GM21381 (cell line): ENCODE results near the gene SRSF4.
"Not testable (repeated sequence)": the region's sequence is repeated elsewhere in the genome, so short reads cannot be mapped to it uniquely, and the experiment has no call there.

Source experiments
- ATAC-seq: cut with Tn5 transposase; IDR thresholded peaks from one replicate; pipeline ENCODE4 v1.9.1; 2021; ENCODE audit warnings: mild to moderate bottlenecking, moderate library complexity; ENCODE audit not compliant: unreplicated experiment

Gene SRSF4

DNA sequence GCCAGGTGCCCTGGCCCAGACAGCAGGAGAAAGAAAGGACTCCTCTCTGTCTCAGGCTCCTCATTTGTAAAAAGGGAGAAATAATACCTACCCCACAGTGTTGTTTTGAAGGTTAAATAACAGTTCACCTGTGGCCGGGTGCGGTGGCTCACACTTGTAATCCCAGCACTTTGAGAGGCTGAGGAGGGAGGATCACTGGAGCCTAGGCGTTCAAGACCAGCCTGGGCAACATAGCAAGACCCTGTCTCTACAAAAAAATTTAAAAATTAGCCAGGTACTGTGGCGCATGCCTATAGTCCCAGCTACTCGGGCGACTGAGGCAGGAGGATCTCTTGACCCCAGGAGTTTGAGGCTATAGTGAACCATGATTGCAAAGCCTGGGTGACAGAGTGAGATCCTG, 55.5 kb downstream of the SRSF4 start:
- no peak for ATAC-seq

DNA sequence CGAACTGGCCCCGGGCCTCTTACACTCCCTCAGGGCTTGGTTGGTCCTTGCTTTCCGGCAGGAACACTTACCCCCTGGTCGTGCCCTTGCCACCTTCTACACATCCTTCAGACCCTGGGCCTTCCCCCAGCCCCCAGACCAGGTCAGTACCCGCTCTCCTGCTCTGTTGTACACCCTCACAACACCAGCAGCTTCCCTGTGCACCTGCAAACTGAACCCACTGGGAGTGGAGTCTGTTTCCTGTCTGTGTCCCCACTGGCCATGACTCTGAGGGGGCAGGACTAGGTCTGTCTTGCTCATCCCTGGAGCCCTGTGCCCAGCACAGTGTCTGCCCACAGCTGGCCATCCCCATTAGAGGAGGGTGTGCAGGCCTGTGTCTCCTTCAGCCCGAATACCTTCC, 55.9 kb downstream of the SRSF4 start:
- no peak for ATAC-seq

DNA sequence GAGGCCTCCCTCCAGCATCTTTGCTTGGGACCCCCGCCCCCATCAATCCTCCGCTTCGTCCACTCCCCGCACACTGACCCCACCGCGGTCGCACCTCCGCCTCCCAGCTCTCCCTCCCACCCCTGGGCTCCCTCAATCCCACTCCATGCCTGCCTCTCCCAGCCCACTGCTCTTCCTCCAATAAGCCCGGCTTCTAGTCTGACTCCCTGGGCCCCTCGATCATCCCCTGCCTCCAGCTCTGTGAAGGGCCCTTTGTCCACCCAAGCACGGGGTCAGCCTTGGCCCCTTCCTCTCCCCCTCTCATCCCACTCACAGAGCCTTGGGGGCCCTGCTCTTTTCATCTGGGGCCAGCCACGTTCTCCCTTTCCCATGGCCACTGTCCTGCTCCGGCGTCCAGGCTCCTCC, 56.5 kb downstream of the SRSF4 start:
- no peak for ATAC-seq

DNA sequence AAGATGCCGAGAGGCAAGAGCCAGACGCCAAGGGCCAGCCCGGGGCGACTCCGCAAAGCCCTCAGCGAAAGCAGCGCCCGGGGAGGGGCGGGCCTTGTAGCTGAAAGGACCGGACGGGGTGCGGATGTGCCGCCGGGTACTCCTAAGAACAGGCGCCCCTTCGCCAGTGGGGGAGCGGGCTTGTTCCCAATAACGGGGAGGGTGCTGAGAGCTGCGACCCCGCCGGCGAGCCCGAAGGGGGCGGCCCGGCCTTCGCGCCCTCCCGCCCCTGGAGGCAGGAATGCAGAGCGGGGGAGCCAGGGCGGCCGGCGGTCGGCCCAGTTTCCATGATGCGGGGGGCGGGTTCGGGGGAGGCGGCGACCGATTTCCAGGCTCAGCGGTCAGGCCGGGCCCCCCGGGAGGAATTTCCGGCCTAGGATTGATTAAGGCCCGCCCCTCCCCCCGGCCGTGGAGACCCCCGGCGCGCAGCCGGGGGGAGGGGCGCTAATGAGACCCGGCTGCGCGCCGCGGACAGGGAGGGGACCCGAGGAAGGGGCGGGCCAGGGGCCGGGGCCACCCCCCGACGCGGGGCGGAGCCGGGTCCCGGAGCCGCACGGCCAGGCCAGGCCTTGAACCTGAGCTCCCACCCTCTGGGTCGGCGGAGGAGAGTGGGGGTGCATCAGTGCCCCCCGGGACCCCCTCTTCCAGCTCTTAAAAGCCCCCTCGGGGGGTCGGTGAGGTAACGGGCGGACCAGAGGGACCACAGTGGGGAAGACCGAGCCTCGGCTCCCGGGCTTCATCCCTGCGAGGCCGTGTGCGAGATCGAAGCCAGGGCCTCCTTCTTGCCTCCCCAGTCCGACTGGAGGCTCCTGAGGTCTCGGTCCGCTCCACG, 57.1 kb downstream of the SRSF4 start:
- ATAC-seq = no peak

DNA sequence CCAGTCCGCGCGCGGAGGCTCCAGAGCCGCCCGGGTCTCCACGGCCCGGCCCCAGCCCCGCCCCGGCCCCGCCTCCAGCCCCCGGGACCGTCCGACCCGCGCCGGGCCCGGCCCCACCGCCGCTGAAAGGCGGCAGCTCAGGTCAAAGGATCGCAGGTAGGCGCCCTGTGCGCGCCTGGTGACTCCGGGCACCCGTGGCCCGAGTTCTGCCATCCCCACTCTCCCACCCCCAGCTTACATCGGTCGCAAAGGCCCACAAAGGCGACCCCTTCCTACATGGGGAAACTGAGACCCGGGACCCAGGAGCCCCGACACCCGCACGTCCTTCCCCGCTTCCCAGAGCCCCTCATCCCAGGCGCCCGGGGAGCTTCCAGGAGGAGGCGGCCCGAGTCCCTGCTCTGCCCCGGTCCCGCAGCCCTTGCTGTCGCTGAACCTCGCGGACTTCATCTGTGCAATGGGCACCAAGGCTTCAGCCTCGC, 57.8 kb downstream of the SRSF4 start, which contains the start of gene TMEM200B:
Gene TMEM200B (minus strand): TSS at position 17 of the 479 bp plus-strand sequence. CDS start 2,075 bp downstream, outside the sequence.
- no peak for ATAC-seq

DNA sequence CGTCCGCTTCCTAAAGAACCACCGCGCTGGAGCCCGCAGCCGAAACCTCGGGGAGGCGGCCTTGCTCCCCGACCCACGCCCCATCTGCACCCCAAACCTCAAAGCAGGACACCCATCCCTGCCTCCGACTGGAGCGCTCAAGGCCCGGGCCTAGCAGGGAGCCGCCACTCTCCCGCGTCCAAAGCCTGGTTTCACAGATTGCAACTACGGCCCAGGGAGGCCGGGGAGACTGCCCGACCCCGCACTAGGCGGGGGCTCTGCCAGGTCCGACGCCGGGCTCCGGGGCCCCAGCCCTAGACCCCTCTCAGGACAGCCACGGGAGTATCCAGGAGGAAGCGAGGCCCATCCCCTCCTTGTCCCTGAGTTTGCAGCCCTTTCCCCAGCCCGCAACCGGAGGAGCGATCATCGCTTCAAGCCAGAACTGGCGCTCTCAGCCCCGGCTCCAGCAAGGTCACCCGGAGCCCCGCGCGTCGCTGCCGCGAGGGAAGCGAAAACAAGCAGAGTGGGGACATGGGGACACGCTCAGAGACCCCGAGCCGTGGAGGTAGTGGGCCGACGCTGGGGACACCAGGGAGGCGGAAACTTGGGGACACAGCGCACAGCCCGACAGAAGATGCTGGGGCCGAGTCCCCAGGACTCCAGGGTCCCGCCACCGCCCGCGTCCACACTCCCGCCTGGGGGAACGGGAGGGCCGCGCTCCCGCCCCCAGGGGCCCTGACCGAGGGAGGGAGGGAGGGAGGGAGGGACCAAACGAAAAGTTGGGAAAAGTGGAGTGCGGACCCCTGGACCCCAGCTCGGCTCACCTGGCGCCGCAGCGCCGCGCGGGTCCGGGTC, 58.4 kb downstream of the SRSF4 start:
- ATAC-seq = no peak

DNA sequence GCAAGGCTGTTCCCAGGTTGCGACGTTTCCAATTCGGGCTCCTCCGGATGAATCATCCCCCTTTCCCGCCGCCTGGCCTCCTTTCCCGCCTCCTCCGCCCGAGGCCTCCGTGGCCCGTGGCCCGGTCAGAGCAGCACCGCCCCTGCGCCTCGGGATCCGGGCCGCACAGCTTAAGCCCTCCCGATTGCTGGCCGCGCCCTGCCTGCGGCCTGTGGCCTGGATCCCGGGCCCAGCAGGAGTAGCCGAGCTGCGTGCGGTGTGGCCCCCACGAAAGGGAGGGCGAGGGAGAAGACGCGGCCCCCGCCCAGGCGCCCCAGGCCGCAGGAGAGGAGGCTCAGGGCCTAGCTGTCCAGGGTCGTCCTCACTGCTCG, 59.0 kb downstream of the SRSF4 start:
- no peak for ATAC-seq

DNA sequence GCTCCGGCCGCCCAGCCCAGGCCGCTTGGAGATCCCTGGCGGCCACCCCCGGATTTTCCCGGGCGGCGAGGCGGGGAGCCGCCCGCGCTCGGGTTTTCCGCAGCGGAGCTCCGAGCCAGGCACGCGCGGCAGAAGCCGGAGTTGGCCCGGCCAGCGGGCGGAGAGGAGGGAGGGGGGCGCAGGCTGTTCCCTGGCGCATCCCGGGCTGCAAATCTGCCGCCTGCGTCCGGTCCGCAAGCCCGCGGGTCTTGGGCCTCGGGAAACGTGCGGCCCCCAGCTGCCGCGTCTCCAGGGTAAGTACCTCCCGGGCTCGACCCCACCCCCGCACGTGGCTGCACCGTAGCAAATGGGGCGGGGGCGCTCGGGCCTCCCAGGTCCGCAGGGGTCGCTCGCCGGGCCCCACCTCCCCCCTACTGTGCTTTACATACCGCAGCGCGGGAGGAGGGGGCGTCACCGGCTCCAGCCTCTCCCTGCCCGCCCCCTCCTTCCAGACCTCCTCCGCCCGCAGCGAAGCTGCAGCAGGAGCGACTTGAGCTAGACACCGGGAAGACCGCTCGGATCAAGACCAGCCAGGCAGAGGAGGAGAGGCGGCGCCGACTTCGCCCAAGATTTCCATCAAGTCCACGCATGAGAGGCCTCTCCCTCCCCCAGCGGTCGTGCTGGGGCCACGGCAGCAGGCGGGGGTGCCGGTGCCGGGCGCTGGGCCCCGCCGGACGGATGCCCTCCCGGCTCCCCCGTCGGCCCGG, 59.6 kb downstream of the SRSF4 start:
- no peak for ATAC-seq

DNA sequence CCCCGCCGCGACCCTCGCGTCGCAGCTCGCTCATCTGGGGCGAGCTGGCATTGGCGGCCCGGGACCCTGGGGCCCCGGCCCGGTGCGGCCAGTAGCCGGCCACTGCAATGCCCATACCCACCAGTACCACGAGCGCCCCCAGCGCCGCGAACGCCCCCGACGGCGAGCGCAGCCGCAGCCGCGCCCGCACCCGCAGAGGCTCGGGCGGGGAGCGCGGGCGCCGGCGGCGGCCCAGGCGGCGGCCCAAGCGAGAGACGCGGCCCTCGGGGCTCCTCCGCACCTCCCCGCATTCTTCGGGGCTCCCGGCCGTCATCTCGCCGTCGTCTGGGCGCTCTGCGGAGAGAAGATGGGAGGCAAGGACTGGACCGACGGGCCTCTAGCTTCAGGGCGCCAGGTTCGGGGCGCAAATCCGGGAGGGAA, 60.2 kb downstream of the SRSF4 start:
- no peak for ATAC-seq

DNA sequence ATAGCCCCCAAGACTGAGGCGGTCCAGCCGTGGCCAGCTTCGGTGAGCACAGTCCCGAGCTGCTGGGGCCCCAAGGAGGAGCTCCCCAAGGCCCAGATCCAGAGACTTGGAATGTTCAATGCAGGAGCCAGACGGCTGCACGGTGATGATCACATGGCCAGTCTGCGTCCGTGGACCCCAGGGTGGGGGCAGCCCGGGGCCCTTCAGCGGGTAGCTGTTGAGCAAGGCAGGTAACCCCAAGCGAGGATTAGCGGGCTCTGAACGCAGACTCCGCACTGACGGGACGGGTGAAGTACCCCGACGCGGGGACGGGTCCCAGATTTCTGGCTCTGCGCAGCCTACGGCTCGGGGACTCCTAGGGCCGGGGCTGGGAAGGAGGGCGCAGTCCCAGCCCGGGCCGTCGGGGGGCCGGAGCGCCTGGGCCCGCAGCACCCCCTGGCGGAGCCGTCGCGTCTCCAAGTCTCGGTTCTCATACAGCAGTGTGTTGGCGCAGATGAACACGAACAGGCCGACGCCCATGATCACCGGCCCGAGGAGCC, 60.7 kb downstream of the SRSF4 start:
- no peak for ATAC-seq

DNA sequence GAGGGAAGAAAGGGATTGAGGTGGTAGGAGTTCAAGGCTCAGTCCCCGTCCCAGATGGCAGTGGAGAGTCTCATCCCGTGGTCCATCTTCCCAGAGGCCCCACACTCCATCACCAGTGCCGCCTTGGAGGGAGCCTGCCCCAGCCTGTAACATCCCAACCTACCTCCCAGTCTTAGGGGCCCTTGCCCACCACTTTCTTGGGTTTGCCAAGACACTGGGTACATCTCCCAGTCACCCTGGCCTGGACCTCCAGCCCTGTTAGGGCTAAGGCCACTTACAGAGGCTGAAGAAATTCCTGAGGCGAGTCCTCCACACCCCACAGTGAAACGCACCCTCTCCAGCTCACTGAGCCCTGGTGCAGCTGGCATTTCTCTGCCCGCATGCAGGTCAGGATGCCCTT, 61.3 kb downstream of the SRSF4 start:
- ATAC-seq = no peak

DNA sequence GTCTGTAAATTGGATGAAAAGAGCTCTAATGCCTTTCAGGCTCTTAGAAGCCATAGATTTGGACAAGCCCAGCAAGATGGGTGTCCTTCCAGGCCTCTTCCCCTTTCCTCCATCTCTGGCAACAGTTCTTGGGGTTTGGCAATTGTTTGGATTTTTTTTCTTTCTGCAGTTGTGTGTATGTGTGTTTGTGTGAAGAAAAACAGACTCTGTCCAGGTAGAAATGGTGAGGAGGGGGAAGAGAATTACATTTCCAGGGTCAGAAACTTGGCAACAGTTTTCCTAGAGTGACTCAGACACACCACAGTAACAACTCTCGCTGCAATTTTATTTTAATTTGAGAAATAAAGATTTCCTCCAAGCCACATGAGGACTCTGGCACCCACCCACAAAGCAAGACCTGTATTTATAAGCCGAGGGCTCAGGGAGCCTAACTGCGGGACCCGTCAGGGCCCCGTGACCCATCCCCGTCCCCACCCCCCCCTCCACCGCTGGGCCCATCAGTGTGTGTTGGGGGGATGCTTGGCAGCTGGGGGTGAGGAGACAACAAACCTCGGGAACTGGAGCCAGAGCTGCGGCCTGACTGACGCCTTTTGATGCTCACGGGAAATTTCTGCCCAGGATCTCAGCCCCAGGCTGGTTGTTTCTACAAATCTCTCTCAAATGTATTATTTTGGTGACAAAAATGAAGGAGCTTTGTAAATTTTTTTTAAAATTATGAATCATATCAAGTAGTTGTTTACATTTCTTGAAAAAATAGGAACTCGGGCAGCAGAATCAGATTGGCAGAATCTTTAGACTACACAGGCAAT, 62.4 kb downstream of the SRSF4 start:
- no peak for ATAC-seq

DNA sequence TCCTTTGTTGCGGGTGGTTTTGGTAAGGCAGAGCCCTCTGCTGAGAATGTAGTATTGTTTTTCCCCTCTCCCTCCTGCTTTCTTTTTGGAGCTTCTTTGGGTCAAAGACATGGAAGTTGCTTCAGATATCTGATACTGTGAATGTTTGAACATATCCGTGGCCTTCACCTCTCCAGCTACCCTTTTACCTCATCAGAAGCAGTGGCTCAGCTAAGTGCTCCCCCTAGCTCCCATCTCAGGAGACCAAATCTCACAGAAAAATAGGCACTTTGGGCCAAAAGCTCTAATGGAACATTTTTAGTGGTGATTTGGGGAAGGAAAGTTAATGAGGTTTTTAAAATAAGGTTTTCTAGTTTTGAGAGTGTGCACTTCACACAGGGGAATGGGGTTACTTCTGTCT, 64.3 kb downstream of the SRSF4 start:
- ATAC-seq = no peak

DNA sequence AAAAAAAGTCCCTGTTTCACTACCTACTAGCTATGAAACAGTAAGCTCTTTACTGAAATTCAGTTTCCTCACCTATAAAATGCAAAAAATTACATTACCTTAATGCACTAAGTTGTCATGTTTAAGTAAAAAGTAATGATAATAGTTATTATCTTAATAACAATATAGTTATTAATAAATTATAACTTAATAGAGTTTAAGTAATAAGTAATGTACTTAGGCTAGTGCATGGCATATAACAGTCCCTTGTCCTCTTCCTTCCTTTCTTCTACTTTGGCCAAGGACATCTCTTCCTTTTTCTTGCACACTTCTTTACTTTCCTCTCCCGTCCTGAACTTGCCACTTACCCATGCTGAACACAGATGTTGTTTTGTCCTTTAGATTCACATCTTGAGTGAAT, 67.0 kb downstream of the SRSF4 start:
- no peak for ATAC-seq

DNA sequence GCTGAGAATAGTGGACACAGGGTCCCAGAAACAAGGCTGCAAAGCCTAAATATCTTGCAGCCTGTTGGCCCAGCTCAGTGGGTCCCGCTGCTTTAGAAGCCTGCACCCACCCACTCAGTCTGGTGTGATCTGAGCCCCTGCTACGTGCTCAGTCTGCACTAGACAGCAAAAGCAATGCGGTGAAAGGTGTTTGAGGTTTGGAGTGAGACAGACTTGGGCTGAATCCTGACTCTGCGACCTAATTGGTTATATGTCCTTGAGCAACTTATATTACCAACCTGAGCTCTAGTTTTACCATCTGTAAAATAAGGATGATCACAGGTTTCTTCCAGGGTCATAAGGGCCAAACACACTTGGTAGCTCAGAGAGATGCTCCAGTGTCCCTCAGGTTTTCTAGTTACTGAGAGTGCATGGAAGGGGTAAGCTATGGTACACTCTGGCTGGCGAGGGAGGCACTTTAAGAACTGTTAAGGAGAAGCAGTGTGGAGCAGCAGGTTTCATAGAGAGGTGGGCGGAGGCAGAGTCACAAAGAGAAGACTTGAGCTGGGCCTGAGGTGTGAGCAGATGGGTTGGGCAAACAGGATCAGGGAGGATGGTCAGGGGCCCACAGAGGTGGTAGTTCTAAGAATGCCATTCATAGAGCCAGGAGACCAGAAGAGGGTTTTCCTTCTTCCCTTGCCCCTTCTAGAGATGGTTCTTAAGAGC, 68.1 kb downstream of the SRSF4 start:
- no peak for ATAC-seq

DNA sequence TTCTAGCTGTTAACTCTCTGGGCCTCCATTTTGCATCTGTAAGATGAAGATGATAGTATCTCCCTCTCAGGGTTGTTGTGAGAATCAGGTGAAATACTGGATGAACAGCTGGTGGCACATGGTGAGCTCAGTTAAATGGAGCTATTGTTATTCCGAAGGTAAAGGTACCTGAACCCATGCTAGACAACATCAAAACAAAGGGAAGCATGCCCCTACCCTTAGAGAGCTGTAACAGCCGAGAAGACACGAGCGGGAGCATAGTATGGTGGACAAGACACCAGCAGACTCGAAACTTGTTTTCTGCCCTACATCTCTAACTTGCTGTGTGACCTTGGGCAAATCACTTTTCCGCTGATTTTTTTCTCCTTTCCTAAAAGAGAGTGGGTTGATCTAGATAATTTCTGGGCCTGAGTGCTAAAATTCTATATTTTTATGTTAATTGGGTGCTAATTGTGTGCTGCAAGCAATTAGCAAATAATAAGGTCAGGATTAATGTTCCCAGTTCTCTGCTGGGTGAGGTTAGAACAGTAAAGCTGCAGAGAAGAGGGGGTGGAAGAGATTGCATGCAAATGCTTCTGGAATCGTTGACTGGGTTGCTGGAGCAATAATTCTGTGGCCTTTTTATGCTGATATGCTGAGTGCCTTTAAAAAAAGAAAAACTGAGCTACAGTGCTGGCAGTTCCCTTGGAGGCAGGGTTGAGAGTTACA, 68.8 kb downstream of the SRSF4 start:
- no peak for ATAC-seq

DNA sequence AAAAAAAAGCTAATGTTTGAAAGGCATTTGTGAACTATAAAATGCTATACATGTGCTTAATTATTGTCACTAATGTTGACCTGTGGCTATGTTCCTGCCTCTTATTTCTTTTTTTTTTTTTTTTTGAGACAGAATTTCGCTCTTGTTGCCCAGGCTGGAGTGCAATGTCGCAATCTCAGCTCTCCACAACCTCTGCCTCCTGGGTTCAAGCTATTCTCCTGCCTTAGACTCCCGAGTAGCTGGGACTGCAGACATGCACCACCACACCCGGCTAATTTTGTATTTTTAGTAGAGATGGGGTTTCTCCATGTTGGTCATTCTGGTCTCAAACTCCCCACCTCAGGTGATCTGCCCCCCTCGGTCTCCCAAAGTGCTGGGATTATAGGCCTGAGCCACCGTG, 73.7 kb downstream of the SRSF4 start:
- ATAC-seq = not testable (repeated sequence)

DNA sequence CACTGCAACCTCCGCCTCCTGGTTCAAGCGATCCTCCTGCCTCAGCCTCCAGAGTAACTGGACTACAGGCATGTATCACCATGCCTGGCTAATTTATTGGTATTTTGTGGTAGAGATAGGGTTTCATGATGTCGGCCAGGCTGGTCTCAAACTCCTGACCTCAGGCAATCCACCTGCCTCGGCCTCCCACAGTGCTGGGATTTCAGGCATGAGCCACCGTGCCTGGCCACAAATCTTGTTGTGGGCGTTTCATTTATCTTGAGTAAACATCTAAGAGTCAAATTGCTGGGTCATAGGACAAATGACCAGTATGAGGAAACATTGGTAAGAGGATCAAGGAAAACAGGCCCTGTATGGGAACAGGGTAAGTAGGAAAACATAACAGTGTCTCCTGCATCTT, 75.9 kb downstream of the SRSF4 start:
- no peak for ATAC-seq

DNA sequence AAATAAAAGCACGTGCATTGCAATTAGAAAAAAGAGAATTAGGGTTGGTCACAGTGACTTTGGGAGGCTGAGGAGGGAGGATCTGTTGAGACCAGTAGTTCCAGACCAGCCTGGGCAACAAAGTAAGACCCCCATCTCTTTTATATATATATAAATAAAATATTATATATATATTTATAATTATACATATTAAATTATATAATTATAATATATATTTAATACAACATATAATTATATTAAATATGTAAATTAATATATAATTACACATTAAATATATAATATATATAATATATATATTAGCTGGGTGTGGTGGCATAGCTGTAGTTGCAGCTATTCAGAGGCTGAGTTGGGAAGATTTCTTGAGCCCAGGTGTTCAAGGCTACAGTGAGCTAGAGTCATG, 81.2 kb downstream of the SRSF4 start:
- ATAC-seq = no peak
